Esophagus (tissue), 2 donors: ENCODE data around the gene NEK7. TPM values are rescaled to one million over a fixed set of nuclear protein-coding genes. Genes with fewer than 3 reads are reported as not detected.

ENCODE experiments used
- H3K27ac ChIP-seq, 2 donors: one replicate each; pipeline ENCODE4 v1.5.1; 2013; ENCODE audit warnings: low read depth in 2 of 2, mild to moderate bottlenecking in 2 of 2, inconsistent platforms in 1 of 2, low read length in 1 of 2, moderate library complexity in 1 of 2
- H3K27me3 ChIP-seq, 2 donors: one replicate each; pipeline ENCODE4 v1.6.1; 2013; ENCODE audit warnings: low read length in 2 of 2, control low read depth in 1 of 2, mild to moderate bottlenecking in 1 of 2; ENCODE audit not compliant: insufficient read depth in 2 of 2, control insufficient read depth in 1 of 2
- H3K36me3 ChIP-seq, 2 donors: one replicate each; pipeline ENCODE4 v1.6.1; 2013; ENCODE audit warnings: low read length in 1 of 2; ENCODE audit not compliant: control insufficient read depth in 2 of 2, insufficient read depth in 2 of 2
- H3K4me1 ChIP-seq, 2 donors: one replicate each; pipeline ENCODE4 v1.6.1; 2013; ENCODE audit warnings: low read length in 1 of 2; ENCODE audit not compliant: control insufficient read depth in 2 of 2, insufficient read depth in 2 of 2
- H3K4me3 ChIP-seq, 2 donors: one replicate each; pipeline ENCODE4 v1.5.1; 2013; ENCODE audit warnings: low read length in 2 of 2, mild to moderate bottlenecking in 2 of 2, low read depth in 1 of 2, moderate library complexity in 1 of 2
- H3K9me3 ChIP-seq, 2 donors: one replicate each; pipeline ENCODE4 v1.6.1; 2013; ENCODE audit warnings: mild to moderate bottlenecking in 2 of 2, low read depth in 1 of 2, low read length in 1 of 2, moderate library complexity in 1 of 2; ENCODE audit not compliant: control insufficient read depth in 2 of 2, insufficient read depth in 1 of 2
- WGBS, 2 donors: extraction: QIAGEN DNeasy Blood & Tissue Kit; methylation state at CpG; one replicate each; pipeline ENCODE4 v1.1.7; 2013; 5-methylcytosine and 5-hydroxymethylcytosine counted together
- polyA plus RNA-seq, 2 donors: library from polyadenylated mRNA; stranded (reverse); fragments of 200-250 nt; gene quantifications; one replicate each; pipeline ENCODE4 v1.2.3, GENCODE V29; 2013
- donor health status: healthy with polysubstance abuse.
- donor health status: Bipolar disorder and iron deficiency.

NEK7 gene
- 10 to 100 TPM in 1 of 2 donors, 1 to 10 TPM in 1; 9.7 to 13.2 TPM for polyA plus RNA-seq

DNA sequence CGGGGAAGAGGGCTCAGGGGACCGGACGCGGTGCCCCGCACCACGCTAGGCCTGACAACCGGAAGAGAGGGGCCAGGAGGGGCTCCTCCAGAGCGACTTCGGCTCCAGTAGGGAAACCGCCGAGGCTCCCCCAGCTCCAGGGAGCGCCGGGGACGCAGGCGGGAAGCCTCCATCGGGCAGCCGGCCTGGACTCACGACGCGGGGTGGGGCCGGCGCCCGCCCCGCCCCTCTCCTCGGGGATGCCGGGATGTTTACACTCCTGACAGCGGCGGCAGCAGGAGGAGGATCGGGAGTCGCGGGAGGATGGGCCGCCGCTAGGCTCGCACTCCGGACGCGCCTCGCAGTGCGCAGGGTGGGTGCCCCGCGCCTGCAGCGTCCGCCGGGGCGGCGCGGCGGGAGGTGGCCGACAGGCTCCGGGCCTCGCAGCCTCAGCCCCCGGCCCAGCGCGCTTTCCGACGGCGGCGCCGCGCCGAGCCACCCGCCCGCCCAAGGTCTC lies at the start of gene NEK7:
NEK7 (plus strand) TSS at position 254 of the 496 bp plus-strand sequence. CDS start 75,583 bp downstream, outside the sequence.
- H3K36me3 ChIP-seq: no peaks in the 10 kb centered on the region
- no peaks in the 10 kb centered on the region for H3K4me1 ChIP-seq
- H3K27me3 ChIP-seq: no peaks in the 10 kb centered on the region
- no peaks in the 10 kb centered on the region for H3K9me3 ChIP-seq
- peak within 1 kb of the TSS; percentile 99 for H3K27ac ChIP-seq
- peak within 1 kb of the TSS; percentile 82 to 90 for H3K4me3 ChIP-seq
- WGBS, 2 donors: 1% methylated on average over 56 to 63 of the region's 63 CpGs

- Histone ChIP-seq H3K36me3 (no peaks in the 10 kb centered on the region), H3K4me1 (no peaks in the 10 kb centered on the region), H3K4me3 (no peak overlapping the region), H3K27ac (no peak overlapping the region), H3K9me3 (no peaks in the 10 kb centered on the region), H3K27me3 (no peaks in the 10 kb centered on the region)
- WGBS, 2 donors: 96% methylated on average over 2 of the region's 2 CpGs
Observed at GRCh38 chr1:198107091-198107501, 49.7 kb upstream of the NEK7 start.

DNA sequence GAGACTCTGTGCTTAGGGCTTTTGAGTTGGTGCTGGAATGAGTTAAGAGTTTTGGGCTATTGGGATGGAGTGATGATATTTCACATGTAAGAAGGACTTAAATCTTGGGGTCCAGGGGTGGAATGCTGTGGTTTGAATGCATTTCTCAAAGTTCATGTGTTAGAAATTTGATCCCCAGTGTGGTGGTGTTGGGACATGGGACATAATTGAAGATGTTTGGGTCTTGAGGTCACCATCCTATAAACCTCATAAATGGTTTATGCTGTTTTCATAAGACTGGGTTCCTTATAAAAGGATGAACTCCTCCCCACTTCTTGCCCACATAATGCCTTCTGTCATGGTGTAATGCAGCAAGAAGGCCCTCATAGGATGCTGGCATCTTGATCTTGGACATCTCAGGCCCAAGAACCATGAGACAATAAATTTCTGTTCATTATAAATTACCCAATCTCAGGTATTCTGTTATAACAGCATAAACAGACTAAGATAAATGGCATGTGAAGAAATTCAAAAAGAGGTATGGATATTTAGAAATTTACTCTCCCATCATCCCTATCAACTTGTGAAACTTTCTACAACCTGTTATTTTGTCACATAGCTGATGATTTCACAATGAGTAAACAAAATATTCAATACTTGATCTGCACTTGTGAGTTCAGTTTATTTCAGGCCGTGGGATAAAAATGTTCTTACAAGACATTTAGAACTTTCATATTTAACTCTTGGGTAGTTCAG lies 48.0 kb upstream of the NEK7 start:
- Histone ChIP-seq H3K4me3 (no peak overlapping the region), H3K4me1 (no peaks in the 10 kb centered on the region), H3K27me3 (no peaks in the 10 kb centered on the region), H3K27ac (no peak overlapping the region), H3K36me3 (no peaks in the 10 kb centered on the region), H3K9me3 (no peaks in the 10 kb centered on the region)
- 64 to 72% methylated on average over 1 of the region's 1 CpG for WGBS, 2 donors

DNA sequence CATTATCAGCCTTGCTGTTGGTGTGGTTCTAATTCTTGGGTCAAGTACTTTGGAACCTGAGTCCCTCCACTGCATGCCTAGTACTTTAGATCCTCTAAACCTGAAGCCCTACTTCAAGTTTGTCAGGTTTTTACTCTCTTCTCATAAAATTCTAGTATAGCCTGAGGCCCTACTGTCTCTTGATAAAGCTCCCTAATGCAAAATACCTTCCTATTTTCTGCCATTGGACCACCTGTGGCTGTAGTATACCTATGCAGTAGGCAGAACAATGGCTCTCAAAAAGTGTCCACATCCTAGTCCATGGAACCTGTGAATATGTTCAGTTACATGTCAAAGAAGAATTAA lies 47.5 kb upstream of the NEK7 start:
- no peak overlapping the region for H3K27ac ChIP-seq
- H3K9me3 ChIP-seq: no peaks in the 10 kb centered on the region
- H3K36me3 ChIP-seq: no peaks in the 10 kb centered on the region
- H3K4me3 ChIP-seq: no peak overlapping the region
- no peaks in the 10 kb centered on the region for H3K4me1 ChIP-seq
- H3K27me3 ChIP-seq: no peaks in the 10 kb centered on the region

DNA sequence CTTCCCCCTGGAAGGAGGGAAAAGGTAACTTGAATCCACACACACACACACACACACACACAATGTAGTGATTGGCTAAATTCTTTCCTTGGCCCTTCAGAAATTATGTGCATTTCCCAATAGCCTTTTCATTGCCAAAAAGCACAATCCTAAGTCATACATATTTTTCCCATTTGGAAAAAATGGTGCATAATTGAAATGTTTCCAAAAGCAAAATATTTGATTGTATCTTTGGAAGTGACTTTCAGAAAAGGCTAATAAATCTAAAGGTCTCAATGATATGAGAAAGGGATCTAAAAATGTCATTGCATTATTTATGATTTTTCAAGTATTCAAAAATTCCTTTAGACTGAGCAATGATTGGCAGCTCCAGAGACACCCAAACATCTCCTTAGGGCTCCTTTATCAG lies 43.5 kb upstream of the NEK7 start:
- no peaks in the 10 kb centered on the region for H3K4me1 ChIP-seq
- H3K27me3 ChIP-seq: no peaks in the 10 kb centered on the region
- no peak overlapping the region for H3K27ac ChIP-seq
- no peaks in the 10 kb centered on the region for H3K9me3 ChIP-seq
- no peak overlapping the region for H3K4me3 ChIP-seq
- no peaks in the 10 kb centered on the region for H3K36me3 ChIP-seq

GRCh38 chr1:198116069-198116468 lies 40.7 kb upstream of the NEK7 start:
- Histone ChIP-seq H3K4me3 (no peak overlapping the region), H3K27ac (no peak overlapping the region), H3K9me3 (no peaks in the 10 kb centered on the region), H3K4me1 (no peaks in the 10 kb centered on the region), H3K27me3 (no peaks in the 10 kb centered on the region), H3K36me3 (no peaks in the 10 kb centered on the region)
- whole genome bisulfite sequencing, 2 donors: 49 to 64% methylated on average over 1 of the region's 1 CpG

DNA sequence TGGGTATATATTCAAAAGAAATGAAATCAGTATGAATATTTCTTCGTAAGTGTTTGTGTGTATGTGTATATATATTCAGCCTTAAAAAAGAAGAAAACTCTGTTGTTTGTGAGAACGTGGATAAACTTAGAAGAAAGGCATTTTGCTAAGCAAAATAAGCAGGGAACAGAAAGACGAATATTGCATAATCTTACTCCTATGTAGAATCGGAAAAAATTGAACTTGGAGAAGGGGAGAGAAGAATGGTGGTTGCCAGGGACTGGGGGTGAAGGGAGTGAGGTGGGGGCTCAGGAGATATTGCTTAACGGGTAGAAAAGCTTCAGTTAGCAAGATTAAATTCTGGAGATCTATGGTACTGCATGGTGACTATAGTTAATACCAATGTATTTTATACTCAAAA lies 40.3 kb upstream of the NEK7 start:
- no peaks in the 10 kb centered on the region for H3K27me3 ChIP-seq
- H3K9me3 ChIP-seq: no peaks in the 10 kb centered on the region
- 89 to 91% methylated on average over 5 of the region's 5 CpGs for WGBS, 2 donors
- H3K4me1 ChIP-seq: no peaks in the 10 kb centered on the region
- H3K36me3 ChIP-seq: no peaks in the 10 kb centered on the region
- no peak overlapping the region for H3K27ac ChIP-seq
- H3K4me3 ChIP-seq: no peak overlapping the region

- H3K27ac ChIP-seq: no peak overlapping the region
- H3K4me3 ChIP-seq: no peak overlapping the region
- no peaks in the 10 kb centered on the region for H3K4me1 ChIP-seq
- H3K27me3 ChIP-seq: no peaks in the 10 kb centered on the region
- 95% methylated on average over 1 of the region's 1 CpG for WGBS, 2 donors
- no peaks in the 10 kb centered on the region for H3K9me3 ChIP-seq
- no peaks in the 10 kb centered on the region for H3K36me3 ChIP-seq
Observed at GRCh38 chr1:198117267-198117666, 39.5 kb upstream of the NEK7 start.

DNA sequence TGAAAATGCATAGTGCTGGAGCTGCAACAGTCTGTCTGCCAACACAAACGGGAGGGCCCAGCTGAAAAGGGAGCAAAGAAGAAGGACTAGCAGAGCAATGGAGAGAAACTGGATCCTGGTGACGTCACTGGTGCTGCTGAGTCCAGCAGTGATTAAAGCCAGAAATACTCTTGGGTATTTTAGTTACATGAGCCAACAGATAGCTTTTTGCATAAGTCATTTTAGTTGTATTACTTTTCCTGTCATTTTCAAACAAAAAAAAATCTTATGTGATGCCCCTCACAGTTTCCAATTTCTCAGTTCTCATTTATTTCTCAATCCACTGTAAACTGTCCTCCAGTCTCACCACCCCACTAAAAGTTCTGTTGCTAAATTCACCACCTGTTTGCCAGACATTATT lies 38.7 kb upstream of the NEK7 start:
- no peak overlapping the region for H3K4me3 ChIP-seq
- H3K4me1 ChIP-seq: no peaks in the 10 kb centered on the region
- no peaks in the 10 kb centered on the region for H3K36me3 ChIP-seq
- H3K27me3 ChIP-seq: no peaks in the 10 kb centered on the region
- 30 to 47% methylated on average over 2 of the region's 2 CpGs for WGBS, 2 donors
- H3K27ac ChIP-seq: no peak overlapping the region
- no peaks in the 10 kb centered on the region for H3K9me3 ChIP-seq

DNA sequence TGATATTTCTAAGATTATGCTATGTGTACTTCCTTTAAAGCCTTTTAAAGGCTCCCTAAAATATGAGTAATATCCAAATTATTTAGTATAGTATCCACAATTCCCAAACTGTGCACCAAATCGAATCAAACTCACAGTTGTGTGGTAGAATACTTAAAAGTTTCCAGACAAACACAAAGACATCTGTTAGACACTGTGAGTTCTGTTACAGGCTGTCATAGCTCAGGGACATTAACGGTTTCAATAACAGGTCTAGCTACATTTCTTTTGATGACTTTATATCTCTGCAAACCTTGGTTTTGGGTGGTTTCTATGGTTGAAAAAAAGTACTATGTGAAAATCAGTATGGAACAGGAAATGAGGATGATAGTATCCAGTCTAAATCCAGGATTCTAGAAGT lies 36.9 kb upstream of the NEK7 start:
- H3K36me3 ChIP-seq: no peaks in the 10 kb centered on the region
- H3K4me1 ChIP-seq: no peaks in the 10 kb centered on the region
- H3K4me3 ChIP-seq: no peak overlapping the region
- no peak overlapping the region for H3K27ac ChIP-seq
- WGBS, 2 donors: 65 to 69% methylated on average over 2 of the region's 2 CpGs
- no peaks in the 10 kb centered on the region for H3K9me3 ChIP-seq
- H3K27me3 ChIP-seq: no peaks in the 10 kb centered on the region
